NK-92 (cell line): Measurements from ENCODE around the gene B3GALNT1.
"Not testable (repeated sequence)": the region's sequence is repeated elsewhere in the genome, so short reads cannot be mapped to it uniquely, and the experiment has no call there.

Experiments used
- DNase-seq: peaks from one replicate; lab custom pipeline; 2025; ENCODE audit not compliant: unreplicated experiment; lab: John Stamatoyannopoulos, UW

B3GALNT1 gene

DNA sequence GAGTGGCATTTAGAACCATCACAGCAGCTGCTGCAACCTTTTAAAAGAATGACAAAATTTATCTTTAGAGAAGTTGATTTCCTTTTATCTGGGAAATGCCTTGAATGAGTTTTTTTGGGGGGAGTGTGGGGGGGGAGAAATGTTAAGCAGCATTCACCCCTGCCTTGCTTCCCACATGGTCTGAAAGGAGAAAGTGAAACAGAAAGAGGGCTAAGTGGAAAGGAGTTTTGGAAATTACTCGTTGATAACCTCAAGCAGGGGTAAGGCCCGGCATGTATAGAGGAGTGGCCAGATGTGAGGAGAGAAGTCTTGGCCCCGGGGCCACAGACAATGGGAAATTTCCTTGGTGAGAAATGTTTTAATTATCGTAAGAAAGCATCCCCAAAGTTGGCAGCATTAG is 23.5 kb downstream of the B3GALNT1 start:
- no peak for DNase-seq

DNA sequence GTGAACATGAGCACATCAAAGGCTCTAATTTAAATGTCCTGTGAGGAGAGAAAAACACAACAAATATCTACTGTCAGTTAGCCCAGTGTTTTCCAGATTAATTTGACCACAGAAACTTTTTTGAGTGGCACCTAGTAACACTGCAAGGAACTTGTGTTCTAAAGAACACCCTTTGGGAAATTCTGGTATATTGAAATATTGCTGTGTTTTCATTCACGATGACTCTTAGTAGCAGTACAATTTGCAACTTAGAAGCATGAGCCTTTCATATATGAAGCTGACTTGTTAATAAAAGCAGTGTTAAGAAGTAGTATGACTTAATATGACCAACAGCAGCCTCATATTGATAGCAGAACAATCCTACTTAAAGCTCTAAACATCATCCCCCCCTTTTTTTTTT is 32.0 kb downstream of the B3GALNT1 start:
- no peak for DNase-seq

DNA sequence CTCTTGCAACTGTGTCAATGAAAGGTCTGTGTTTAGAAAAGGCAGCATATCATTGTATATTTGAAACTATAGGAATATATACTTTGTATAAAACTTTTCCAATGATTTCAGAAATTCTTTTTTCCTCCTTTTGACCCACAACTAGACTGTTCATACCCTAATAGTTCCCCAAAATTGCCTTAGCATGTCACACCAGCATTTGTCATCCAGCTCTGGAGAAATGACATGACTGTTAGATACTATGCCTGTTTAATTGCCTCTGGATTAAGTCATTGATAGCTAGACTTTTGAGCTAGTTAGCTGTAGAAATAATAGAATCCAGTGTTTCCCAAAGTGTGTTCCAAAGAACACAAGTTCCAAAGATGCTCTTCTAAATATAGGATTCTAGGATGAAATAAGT is 32.4 kb downstream of the B3GALNT1 start:
- DNase-seq = no peak

DNA sequence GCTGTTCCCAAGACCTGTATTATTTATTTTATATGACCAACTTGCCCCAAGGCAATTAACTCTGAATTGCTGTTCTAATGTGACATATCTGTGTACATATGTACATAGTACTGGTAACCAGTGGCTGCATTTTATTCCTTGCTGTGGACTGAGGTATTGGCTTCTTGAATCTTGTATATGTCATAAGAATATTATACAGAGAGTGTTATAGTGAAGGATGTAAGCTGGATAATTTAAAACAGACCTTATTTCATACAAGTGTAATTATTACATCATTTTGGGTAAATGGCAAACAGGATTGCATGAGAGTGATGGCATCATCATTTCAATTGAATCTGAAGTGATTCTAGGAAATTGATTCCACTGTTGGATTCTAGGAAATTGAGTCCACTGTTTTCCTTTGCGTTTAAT is 32.9 kb downstream of the B3GALNT1 start:
- no peak for DNase-seq

DNA sequence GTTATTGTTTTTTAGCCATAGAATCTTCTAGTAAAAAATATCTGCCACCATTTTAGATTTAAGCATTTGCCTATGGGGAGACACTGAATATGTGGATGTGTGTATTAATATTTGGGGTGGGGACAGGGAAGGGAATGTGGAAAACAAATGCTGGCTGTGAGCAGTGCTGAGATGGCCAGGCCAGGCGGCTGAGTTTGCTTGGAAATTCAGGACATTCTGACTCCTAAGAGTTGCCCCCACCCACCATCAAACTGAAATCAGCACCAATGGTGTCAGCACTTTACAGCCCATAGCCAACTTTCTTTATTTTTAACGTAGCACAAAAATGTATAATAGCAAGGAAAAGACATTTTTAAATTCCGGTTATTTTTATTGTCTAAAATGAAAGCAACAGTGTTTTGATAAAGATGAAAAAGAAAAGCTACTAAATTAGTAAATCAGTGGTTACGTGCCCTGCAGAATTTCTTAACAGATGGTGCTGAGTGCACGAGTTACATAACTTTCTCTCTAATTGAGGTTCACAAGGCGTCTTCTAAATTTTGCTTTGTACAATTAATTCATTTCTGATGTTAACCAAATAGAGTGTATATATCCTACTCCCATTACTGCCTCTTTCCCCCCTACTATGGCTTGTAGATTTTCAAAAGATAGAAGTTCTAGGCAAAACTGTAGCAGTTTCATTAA is 34.0 kb downstream of the B3GALNT1 start:
- DNase-seq = no peak

DNA sequence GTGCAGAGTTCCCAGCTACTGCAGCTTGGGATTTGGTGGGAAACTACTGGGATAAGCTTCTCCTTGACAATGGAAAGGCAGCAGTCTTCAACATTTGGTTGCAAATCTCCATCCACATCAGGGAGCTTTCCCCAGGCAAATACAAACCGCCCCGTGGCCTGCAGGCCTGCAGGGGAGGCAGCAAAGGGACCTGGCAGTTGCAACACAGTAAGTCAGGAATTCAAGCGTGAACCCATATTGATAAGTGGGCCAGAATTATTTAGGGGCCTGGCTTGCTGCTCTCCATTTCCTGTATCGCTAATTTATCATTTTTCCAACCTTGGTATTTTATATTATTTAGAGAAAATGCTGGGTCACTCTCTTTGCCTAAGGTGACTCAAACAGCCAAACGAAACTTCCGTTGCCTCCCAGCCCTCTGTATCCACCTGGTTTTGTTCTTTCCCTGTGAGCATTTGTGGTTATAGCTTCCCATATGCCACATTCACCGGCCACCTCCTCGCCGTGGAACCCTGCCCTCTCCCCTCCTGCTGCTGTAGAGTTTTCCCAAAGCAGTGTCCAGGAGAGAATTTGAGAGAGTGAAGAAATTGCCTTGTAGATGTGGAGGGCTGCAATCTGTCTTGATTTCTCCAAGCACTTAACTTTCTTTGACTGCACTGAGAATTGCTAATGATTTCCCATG is 34.8 kb downstream of the B3GALNT1 start:
- DNase-seq = no peak

DNA sequence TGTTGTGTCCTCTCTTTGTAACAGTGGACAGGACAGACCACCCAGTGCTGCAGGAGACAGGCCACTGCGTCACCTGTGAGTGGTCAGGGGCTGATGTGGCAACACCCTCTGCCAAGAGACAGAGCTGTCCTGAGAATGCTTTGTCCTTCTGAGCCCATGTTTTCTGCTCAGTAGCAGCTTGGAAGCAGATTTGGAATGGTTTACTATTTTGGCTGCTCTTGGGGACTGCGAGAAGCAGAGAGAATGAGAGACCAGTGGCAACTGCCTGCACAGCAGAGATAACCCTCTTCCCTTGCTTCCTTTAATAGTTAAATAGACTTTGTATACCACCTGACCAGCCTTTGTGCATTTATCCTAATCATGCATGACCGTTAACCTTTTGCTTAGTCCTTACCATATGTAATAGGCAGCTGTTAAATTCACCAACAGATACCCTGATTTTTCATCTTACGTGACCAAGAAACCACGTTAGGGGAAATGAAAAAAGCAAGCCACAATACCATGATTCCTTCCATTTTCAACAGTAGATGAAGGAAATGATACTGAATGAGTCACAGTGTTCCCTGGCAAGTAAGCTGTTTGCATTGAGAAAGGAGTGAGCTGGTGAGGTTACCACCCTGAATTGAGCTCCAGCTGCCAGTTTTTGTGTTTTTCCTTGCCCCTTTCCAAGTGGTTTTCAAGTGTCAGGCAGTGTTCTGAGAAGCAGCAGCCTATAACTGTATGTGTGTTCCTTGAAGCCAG is 35.5 kb downstream of the B3GALNT1 start:
- DNase-seq = no peak

DNA sequence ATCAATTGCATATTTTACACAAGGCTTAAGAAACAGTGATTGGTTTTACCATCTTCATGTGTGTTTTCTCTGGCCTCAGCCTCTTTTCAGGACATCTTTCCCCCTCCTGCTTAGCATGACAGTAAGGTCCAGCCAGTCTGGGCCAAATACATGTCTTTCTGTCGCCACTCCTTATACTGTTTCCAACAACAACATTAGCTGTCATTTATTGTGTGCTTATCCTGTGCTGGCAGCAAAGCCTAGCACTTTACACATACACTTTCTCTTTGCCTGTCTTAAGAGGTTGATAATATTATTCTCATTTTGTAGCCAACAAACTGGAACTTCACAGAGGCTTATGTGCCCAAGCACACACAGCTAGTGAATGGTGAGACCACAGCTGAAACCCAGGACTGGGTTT is 37.8 kb downstream of the B3GALNT1 start:
- no peak for DNase-seq

DNA sequence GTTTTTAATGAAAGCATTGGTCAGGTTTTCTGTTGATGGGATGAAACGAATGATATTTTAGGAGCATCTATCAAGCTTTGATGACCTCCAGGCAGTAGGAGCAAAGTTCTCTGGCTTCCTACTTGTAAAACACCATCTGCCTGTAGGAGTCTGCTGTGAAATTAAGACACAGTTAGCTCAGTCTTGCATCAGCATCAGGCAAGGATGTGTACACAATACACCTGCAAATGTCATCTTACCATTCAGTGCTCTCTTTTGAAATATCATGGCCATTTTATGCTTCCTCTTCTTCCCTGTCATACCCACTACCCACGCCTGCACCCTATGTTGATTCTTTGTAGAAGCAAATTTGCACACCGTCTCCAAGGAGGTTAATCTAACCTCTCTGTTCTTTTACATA is 38.2 kb downstream of the B3GALNT1 start:
- DNase-seq = no peak

DNA sequence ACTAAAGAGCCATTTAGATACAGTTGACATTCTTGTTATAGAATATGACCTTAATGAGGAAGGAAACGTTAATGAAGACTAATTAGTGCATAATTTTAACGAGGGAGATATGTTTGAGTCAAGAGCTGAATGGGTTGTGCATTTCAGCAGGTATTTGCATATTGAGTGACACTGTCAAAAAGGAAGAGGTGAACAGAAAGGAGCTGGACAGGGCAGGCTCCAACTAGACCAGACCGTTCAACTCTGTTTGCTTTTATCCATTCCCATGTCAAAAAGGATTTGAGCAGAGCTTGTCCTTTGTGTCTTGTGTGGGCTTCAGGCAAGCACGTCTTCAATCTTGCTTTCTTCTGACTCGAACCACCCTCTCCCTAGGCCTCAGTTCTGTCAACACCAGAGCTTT is 40.7 kb downstream of the B3GALNT1 start:
- DNase-seq = no peak

DNA sequence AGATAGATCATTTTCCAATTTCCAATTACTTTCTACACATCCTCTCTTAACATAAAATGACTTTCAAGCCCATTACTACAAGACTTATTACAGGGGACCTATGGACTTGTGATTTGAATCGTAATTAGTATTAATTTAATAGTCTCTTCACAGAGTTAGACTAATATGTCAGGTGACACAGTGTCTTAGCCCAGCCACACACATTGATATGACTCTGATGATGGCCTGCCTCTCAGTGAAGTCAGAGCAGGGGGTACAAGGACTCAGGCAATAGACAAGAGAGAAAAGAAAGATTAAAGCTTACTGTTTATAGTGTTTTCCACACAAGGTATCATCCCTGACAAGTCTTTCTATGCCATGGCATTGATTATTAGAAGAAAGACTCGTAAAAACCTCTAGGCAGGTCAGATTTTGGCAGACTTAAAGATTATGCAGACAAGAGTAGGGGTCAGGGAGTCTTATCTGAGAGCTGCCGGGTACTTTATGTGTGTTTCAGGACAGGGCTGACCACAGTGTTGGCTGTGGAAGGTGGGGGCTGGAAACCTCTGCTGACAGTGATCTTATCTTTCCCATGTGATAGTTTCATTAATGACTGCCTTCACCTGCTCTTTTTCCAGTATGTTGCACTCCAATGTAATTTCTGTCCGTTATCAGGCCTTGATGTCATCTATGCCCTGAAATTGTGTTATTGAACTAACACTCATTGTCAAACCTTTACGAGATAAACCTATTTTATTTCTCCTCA is 50.1 kb downstream of the B3GALNT1 start:
- no peak for DNase-seq

DNA sequence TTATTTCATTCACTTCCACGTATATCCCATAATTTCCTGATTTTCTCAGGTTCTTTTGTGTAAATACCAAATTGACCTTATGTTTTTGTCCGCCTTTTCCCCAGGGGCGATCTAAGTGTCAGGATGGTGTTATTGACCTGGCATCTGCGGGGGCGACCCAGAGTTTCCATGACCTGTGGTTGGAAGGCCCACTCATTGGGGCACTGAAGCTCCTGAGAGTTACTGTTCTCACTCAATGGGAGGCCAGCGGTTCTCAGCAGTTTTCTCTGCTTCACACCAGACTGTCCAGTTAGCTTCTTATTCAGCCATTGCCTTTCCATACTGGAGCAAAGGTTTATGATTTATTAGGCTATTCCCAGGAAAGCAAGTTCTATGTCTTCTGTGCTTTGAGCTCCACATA is 53.3 kb downstream of the B3GALNT1 start:
- no peak for DNase-seq

DNA sequence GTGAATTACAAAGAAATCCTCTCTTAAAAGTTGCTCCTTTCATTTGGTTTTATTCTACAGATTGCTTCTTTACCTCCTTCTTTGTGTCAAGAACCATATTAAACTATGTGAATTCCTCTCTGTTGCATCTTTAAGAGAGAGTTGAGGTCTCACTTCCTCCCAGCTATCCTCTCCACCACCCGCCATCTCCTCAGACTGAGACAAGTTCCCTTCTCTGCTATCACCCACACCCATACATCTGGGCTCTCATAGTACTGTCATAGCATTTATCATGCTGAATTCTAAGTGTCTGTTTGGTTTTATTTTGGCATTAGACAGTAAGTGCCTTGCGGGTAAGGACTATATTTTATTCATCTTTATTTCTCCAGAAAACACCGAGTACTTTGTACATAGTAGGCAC is 54.2 kb downstream of the B3GALNT1 start:
- DNase-seq = no peak

DNA sequence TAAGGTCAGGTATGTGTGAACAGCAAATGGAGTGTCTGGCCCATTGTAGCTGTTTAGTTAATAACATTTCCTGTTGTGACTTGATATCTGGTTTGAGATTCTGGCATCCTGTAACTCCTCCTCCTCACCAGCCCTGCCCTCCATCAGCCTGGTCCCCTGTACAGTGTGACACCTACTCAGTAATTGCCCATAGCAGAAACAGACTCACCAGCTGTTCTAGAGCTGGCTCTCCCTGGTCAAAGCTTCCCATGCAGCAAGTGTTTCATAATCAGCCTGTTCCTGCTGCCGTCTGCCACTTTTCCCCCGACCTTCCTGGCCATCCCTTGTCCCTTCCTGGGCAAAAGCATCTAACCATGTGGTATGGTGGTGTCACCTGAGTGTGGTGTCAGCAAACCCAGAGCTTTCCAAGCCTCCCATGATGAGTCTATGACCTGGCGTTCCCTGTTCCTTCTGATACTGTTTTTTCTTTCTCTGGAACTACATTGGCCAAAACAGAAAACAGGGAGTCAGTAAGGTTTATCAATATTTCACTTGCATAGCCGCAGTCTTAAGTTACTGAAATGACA is 55.4 kb downstream of the B3GALNT1 start:
- no peak for DNase-seq

DNA sequence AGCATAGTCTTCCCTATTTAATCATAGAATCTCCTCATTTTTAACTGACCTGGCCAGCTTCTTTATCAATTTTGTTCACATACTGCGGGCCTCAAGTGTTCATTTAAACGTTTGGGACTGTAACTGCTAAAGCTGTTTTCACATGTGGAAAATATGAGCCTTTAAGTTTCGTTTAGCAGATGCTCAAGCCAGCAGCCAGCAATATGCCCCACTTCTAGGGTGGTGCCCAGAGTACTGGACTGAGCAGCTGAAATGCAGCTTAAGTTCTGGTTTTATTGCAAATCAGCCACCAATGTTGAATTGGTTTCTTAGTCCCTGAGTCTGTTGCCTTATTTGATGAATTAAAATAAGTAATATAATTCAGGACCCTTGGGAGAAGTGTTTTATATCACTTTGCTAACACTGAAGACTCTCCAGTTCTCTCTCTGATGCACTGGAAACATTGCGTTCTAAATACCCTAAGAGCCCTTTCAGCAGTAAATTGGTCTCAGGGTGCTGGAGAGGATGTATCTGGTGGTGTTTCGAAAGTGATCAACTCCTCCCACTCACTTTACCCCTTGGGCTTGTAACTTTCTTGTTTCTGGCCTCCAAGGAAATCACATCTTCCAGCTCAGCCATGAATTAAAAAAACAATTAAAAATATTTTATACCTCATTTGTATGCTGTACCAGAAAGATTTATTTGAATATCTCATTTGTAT is 61.7 kb downstream of the B3GALNT1 start:
- no peak for DNase-seq

DNA sequence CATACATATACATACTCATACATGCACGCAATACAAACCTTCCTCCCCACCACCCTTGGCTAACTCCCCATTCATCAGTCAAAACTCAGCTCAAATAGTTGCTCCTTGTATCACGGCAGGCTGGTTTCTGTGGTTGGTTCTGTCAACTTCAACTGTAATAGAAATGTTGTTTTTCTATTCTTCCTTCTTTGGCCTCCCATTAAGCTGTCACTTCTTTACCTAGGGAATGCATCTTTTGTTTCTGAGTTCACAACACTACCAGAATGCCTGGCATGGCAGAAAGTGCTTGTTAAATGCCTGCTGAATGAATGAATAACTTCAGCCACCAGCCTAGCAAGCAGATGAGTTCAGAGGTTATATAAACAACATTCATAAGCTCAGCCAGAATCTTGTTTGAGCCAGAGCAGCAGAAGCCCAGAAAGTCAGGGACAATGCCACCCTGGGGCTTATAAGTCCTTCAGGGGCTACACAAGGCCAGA is 63.1 kb downstream of the B3GALNT1 start:
- no peak for DNase-seq

DNA sequence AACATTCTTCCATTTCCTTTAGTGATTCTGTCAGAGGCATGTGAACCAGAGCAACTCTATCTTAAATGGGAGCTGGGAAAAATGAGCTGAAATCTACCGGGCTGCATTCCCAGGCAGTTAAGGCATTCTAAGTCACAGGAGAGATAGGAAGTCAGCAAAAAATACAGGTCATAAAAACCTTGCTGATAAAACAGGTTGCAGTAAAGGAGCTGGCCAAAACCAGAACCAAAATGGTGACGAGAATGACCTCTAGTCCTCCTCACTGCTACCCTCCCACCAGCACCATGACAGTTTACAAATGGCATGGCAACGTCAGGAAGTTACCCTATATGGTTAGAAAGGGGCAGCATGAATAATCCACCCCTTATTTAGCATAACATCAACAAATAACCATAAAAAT is 66.4 kb downstream of the B3GALNT1 start:
- no peak for DNase-seq

DNA sequence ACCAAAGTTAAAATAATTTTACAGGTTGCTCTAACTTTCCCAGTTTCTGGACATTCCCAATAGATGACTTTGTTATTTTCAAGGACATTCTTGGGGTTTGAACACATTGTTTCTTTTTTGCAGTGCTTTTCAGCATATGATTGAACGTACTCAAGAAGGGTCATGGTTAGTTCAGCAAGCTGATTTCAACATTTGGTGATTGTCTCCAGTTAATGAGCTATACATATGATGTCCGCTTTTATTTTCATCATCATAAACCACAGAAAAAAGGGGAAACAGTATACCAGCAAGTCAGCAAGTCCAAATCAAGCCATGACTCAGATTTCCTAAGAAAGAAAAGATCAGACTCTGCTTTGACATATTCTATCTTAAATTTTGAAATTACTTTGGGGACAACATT is 69.4 kb downstream of the B3GALNT1 start:
- no peak for DNase-seq

DNA sequence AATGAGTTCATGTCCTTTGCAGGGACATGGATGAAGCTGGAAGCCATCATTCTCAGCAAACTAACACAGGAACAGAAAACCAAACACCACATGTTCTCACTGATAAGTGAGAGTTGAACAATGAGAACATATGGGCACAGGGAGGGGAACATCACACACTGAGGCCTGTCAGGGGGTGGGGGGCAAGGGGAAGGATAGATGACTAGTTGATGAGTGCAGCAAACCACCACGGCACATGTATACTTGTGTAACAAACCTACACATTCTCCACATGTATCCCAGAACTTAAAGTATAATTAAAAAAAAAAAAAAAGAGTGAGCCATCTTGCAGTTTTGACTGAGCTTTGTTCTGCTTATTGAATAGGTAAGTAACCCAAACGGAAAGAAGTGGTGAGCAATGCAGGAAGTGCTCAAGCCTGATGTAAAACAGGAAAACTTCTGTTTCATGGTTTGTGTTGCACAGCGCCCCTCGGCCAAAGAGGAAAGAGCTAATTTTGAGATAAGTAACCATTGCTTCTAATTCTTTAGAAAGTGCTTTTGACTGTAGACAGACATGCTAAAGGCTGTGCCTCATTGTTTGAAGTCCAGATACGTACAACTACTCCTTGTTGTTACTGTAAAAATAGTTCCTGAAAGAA is 70.1 kb downstream of the B3GALNT1 start:
- DNase-seq = not testable (repeated sequence)
